H9 (cell line): ENCODE results near the gene AIG1. TPM values are rescaled to one million over a fixed set of nuclear protein-coding genes. Genes with fewer than 3 reads are reported as not detected.

Source experiments
- DNase-seq: peaks from one replicate; pipeline ENCODE4 v3.0.0-alpha.2; 2017
- H2AFZ ChIP-seq: one replicate; pipeline ENCODE4 v1.6.1; 2013; ENCODE audit warnings: mild to moderate bottlenecking, low read length, control low read depth, moderate library complexity
- H2AK5ac ChIP-seq: 2 replicates; pipeline ENCODE4 v1.6.1; 2013; ENCODE audit warnings: low read length, control low read depth, mixed read lengths; ENCODE audit not compliant: insufficient read length
- H2BK120ac ChIP-seq: one replicate; pipeline ENCODE4 v1.6.1; 2013; ENCODE audit warnings: low read depth, mild to moderate bottlenecking, low read length, control low read depth, inconsistent platforms; ENCODE audit not compliant: poor library complexity, severe bottlenecking
- H2BK12ac ChIP-seq: 2 replicates; pipeline ENCODE4 v1.6.1; 2013; ENCODE audit warnings: low read length, control low read depth, mixed read lengths, low read depth; ENCODE audit not compliant: insufficient read length
- H2BK15ac ChIP-seq: 2 replicates; pipeline ENCODE4 v1.6.1; 2013; ENCODE audit warnings: low read depth, low read length, control low read depth
- H2BK20ac ChIP-seq: one replicate; pipeline ENCODE4 v1.6.1; 2013; ENCODE audit warnings: low read depth, mild to moderate bottlenecking, low read length, control low read depth, inconsistent platforms; ENCODE audit not compliant: poor library complexity, severe bottlenecking
- H2BK5ac ChIP-seq: 2 replicates; pipeline ENCODE4 v1.6.1; 2013; ENCODE audit warnings: low read length, control low read depth, mixed read lengths; ENCODE audit not compliant: insufficient read length
- H3K14ac ChIP-seq: 2 replicates; pipeline ENCODE4 v1.6.1; 2013; ENCODE audit warnings: low read length, control low read depth; ENCODE audit not compliant: insufficient read depth
- H3K18ac ChIP-seq: 2 replicates; pipeline ENCODE4 v1.6.1; 2013; ENCODE audit warnings: low read depth, mild to moderate bottlenecking, mixed read lengths, low read length, control low read depth; ENCODE audit not compliant: insufficient read length
- H3K23ac ChIP-seq: 2 replicates; pipeline ENCODE4 v1.6.1; 2013; ENCODE audit warnings: low read length, control low read depth, mixed read lengths, low read depth; ENCODE audit not compliant: insufficient read length
- H3K23me2 ChIP-seq: 2 replicates; pipeline ENCODE4 v1.6.1; 2013; ENCODE audit warnings: low read depth, mild to moderate bottlenecking, mixed read lengths, low read length, control low read depth; ENCODE audit not compliant: insufficient read length, poor library complexity, severe bottlenecking
- H3K27ac ChIP-seq: 2 replicates; pipeline ENCODE4 v1.5.1; 2013; ENCODE audit warnings: low read length, control low read depth, mixed read lengths, low read depth; ENCODE audit not compliant: insufficient read length
- H3K27me3 ChIP-seq: 2 replicates; pipeline ENCODE4 v1.6.1; 2013; ENCODE audit warnings: low read length, control low read depth, inconsistent platforms; ENCODE audit not compliant: insufficient read depth
- H3K4ac ChIP-seq: 2 replicates; pipeline ENCODE4 v1.6.1; 2013; ENCODE audit warnings: low read depth, mild to moderate bottlenecking, control low read depth, inconsistent platforms, low read length, moderate library complexity
- H3K4me1 ChIP-seq: 2 replicates; pipeline ENCODE4 v1.6.1; 2013; ENCODE audit warnings: low read length, control low read depth, inconsistent platforms; ENCODE audit not compliant: insufficient read depth
- H3K4me2 ChIP-seq: 2 replicates; pipeline ENCODE4 v1.6.1; 2013; ENCODE audit warnings: low read length, control low read depth, mixed read lengths; ENCODE audit not compliant: insufficient read length, insufficient read depth
- H3K56ac ChIP-seq: 2 replicates; pipeline ENCODE4 v1.6.1; 2013; ENCODE audit warnings: low read depth, mild to moderate bottlenecking, mixed read lengths, low read length, control low read depth; ENCODE audit not compliant: insufficient read length
- H3K79me1 ChIP-seq: 2 replicates; pipeline ENCODE4 v1.6.1; 2013; ENCODE audit warnings: low read depth, mild to moderate bottlenecking, moderate library complexity, low read length, control low read depth, inconsistent platforms; ENCODE audit not compliant: insufficient read depth, poor library complexity, severe bottlenecking
- H3K79me2 ChIP-seq: 2 replicates; pipeline ENCODE4 v1.6.1; 2013; ENCODE audit warnings: low read length, control low read depth, inconsistent platforms; ENCODE audit not compliant: insufficient read depth
- H3K9ac ChIP-seq: 2 replicates; pipeline ENCODE4 v1.6.1; 2013; ENCODE audit warnings: low read length, control low read depth, mixed read lengths; ENCODE audit not compliant: insufficient read length; ENCODE audit errors: extremely low read depth
- H3K9me3 ChIP-seq: one replicate; pipeline ENCODE4 v1.6.1; 2013; ENCODE audit warnings: low read depth, low read length, inconsistent platforms; ENCODE audit not compliant: control insufficient read depth
- H3T11ph ChIP-seq: one replicate; pipeline ENCODE4 v1.6.1; 2013; ENCODE audit warnings: mild to moderate bottlenecking, low read length, control low read depth, inconsistent platforms
- H4K20me1 ChIP-seq: one replicate; pipeline ENCODE4 v1.6.1; 2013; ENCODE audit not compliant: control insufficient read depth, insufficient read length, insufficient read depth
- H4K5ac ChIP-seq: 2 replicates; pipeline ENCODE4 v1.6.1; 2013; ENCODE audit warnings: low read depth, mild to moderate bottlenecking, mixed read lengths, low read length, control low read depth; ENCODE audit not compliant: insufficient read length
- H4K8ac ChIP-seq: replicated peaks from 2 replicates; pipeline ENCODE4 v1.6.1; 2013; ENCODE audit warnings: low read length, control low read depth, mixed read lengths, low read depth; ENCODE audit not compliant: insufficient read length
- H4K91ac ChIP-seq: 2 replicates; pipeline ENCODE4 v1.6.1; 2013; ENCODE audit warnings: low read depth, mild to moderate bottlenecking, moderate library complexity, mixed read lengths, low read length, control low read depth; ENCODE audit not compliant: insufficient read length
- H3K27ac Mint-ChIP-seq, 3 experiments: 2 replicates in 2 of 3; 3 replicates in 1 of 3; pipeline ENCODE4 v1.8.0; 2020 to 2021; ENCODE audit warnings: mixed read lengths in 3 of 3, mild to moderate bottlenecking in 1 of 3, moderate library complexity in 1 of 3
- H3K27me3 Mint-ChIP-seq: 2 replicates; pipeline ENCODE4 v1.8.0; 2021; ENCODE audit warnings: low read depth, mild to moderate bottlenecking, moderate library complexity, mixed read lengths
- H3K36me3 Mint-ChIP-seq, 3 experiments: 2 replicates in 2 of 3; 3 replicates in 1 of 3; pipeline ENCODE4 v1.8.0; 2020 to 2021; ENCODE audit warnings: low read depth in 3 of 3, mixed read lengths in 3 of 3; ENCODE audit not compliant: insufficient read depth in 1 of 3
- H3K4me1 Mint-ChIP-seq, 2 experiments: 2 replicates each; pipeline ENCODE4 v1.8.0; 2020; ENCODE audit warnings: mixed read lengths in 2 of 2
- H3K4me3 Mint-ChIP-seq, 2 experiments: 2 replicates in 1 of 2; 3 replicates in 1 of 2; pipeline ENCODE4 v1.8.0; 2020 to 2021; ENCODE audit warnings: mild to moderate bottlenecking in 2 of 2, mixed read lengths in 2 of 2, moderate library complexity in 1 of 2
- H3K9me3 Mint-ChIP-seq, 2 experiments: 2 replicates in 1 of 2; 3 replicates in 1 of 2; pipeline ENCODE4 v1.8.0; 2020; ENCODE audit warnings: mild to moderate bottlenecking in 2 of 2, mixed read lengths in 2 of 2, moderate library complexity in 1 of 2
- CTCF ChIP-seq: fragments of 200-600 bp; sonication (generic); conservative IDR thresholded peaks from 3 replicates; pipeline ENCODE4 v1.8.0; 2021; ENCODE audit warnings: antibody characterized with exemption, mild to moderate bottlenecking
- WGBS: extraction: QIAGEN DNeasy Blood & Tissue Kit; methylation state at CpG from one replicate; pipeline ENCODE4 v1.1.7; 2013; ENCODE audit warnings: missing lambda C conversion rate, low lambda C conversion rate, mixed read lengths; ENCODE audit not compliant: insufficient read length; ENCODE audit errors: extremely low coverage; 5-methylcytosine and 5-hydroxymethylcytosine counted together
- total RNA-seq: library from RNA; stranded (reverse); gene quantifications from 2 replicates; pipeline ENCODE4 v1.2.1, GENCODE V29; 2021

The AIG1 gene
- total RNA-seq, 1 experiment from 2014 or later = 44.6 TPM

- Histone ChIP-seq H4K5ac (no peak overlapping the region), H3K56ac (no peak overlapping the region)
- H3K36me3 Mint-ChIP-seq = no peaks in the 10 kb centered on the region
These were observed 39.0 kb downstream of the AIG1 start for GRCh38 chr6:143099647-143100046.

More at GRCh38 chr6:143099647-143100046, 39.0 kb downstream of the AIG1 start:
- Histone ChIP-seq H3K4me2 (no peak overlapping the region), H3K79me2 (no peaks in the 10 kb centered on the region), H4K20me1 (no peaks in the 10 kb centered on the region), H2BK20ac (no peak overlapping the region), H2AFZ (no peak overlapping the region), H3K4me1 (no peaks in the 10 kb centered on the region), H3K9me3 (no peaks in the 10 kb centered on the region), H3K18ac (no peak overlapping the region), H3K23me2 (no peaks in the 10 kb centered on the region), H3K79me1 (no peaks in the 10 kb centered on the region), H4K8ac (no peak overlapping the region), H3T11ph (no peak overlapping the region), H2BK15ac (no peak overlapping the region), H3K9ac (no peak overlapping the region), H3K27me3 (no peaks in the 10 kb centered on the region), H3K4ac (no peak overlapping the region), H3K27ac (no peak overlapping the region), H2BK12ac (no peak overlapping the region), H3K23ac (no peak overlapping the region), H2AK5ac (peak overlapping the region; percentile 23), H2BK120ac (no peak overlapping the region), H4K91ac (no peak overlapping the region), H3K14ac (no peak overlapping the region), H2BK5ac (no peak overlapping the region)
- no peak overlapping the region for H3K4me3 Mint-ChIP-seq
- no CpG with 5 or more reads among the region's 2 CpGs for WGBS
- TF ChIP-seq CTCF = no peak
- peak overlapping the region in 1 of 3 experiments; percentile 24; a peak in 1 of 7 replicates for H3K27ac Mint-ChIP-seq
- H3K9me3 Mint-ChIP-seq = no peaks in the 10 kb centered on the region
- H3K4me1 Mint-ChIP-seq = peaks cover 3 to 4% of the 10 kb centered on the region in 2 experiments; a peak in 1 of 4 replicates
- DNase-seq = no peak
- no peaks in the 10 kb centered on the region for H3K27me3 Mint-ChIP-seq
